ENCODE results near the gene GALNT13. TPM values are rescaled to one million over a fixed set of nuclear protein-coding genes. Genes with fewer than 3 reads are reported as not detected.

GALNT13 gene
- total RNA-seq, result under 0.01 and 0.60 TPM in 2 replicates

DNA sequence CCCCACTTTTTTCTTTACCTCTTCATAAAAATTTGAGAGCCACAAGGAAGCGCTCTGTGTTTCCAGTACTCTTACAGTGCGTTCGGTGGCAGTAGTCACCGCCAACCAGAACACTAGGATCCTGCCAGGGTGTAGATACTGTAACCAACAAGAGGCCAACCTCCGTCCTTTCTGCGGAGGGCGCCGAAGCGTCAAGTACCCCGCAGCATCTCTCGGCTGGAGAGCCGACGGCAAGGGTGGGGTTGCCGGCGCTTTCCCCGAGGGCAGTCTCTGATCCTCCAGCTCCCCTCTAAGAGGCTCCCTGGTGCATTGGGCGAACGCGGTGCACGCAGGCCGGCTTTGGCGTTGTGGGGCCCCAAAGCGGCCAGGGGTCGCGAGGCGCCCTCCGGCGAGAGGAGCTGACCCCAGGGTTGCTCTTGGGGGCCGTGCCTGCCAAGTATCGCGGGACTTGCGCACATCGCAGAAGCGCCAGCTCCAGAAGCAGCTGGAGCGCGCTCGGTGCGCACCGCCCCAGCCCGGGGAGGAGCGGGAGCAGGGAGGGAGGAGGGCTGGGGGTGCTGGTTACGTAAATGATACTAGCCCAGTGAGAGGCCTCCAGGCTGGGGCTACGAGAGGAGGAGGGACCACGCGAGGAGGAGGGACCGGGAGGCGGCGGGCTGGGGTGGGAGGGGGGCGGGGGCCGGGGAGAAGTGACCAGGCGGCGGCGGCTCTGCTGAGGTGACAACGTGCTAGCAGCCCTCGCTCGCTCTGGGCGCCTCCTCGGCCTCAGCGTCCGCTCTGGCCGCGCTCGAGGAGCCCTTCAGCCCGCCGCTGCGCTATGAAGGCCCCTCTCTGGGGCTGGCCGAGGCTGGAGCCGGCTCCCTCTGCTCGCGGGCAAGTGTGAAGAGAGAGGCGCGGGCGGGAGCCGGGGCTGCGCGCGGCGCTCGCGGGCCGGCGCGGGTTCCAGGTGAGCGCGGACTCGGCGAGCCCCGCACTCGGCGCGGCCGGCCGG, at the start of gene GALNT13:
TSS of gene GALNT13 (plus strand) at position 692 of the 991 bp plus-strand sequence.

